ENCODE data around the gene TRMT44.

The TRMT44 gene

DNA sequence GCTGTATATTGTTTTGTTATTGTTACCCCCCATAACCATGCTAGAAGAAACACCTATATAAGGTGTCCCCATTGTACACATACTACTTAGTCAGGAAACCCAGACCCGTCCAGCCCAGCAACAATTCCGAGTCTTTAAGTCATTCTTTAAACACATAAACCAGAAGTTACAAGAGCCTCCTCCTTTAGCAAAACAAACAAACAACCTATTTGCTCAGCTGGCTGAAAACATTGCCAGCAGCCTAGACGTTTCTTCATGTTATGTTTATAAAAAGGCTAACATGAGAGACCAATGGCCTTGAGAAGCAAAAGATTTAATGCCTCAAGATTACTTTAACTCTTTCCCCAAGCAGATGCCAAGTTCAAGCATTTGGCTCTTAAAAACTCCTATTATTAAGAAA, 1.4 kb upstream of the TRMT44 start:
- H3K27ac Mint-ChIP-seq = peak overlapping the region; percentile 37
- H3K36me3 Mint-ChIP-seq (ENCODE audit: low read depth) = peaks cover 4% of the 10 kb centered on the region
- peaks cover 65% of the 10 kb centered on the region for H3K4me1 Mint-ChIP-seq (ENCODE audit: low read depth)
- H3K4me3 Mint-ChIP-seq = peak overlapping the region; percentile 56
- H3K27me3 Mint-ChIP-seq (ENCODE audit: low read depth) = no peaks in the 10 kb centered on the region
- no peaks in the 10 kb centered on the region for H3K9me3 Mint-ChIP-seq

DNA sequence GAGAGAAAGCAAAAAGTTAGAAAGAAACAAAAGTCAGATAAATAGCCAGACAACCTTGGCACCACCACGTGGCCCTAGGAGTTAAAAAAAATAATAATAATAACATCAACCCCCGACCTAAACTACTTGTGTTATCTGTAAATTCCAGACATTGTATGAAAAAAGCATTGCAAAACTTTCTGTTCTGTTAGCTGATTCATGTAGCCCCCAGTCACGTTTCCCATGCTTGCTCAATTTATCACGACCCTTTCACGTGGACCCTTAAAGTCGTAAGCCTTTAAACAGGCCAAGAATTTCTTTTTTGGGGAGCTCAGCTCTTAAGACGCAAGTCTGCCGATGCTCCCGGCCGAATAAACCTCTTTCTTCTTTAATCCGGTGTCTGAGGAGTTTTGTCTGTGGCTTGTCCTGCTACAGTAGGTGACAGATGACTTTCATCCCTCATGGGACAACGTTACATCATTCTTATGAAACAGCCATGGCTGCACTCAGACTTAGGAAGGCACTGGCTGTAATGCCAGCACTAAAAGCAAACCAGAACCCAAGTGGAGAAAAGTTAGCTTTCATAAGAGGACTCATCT, 574 bp upstream of the TRMT44 start:
- no peaks in the 10 kb centered on the region for H3K9me3 Mint-ChIP-seq
- H3K36me3 Mint-ChIP-seq (ENCODE audit: low read depth) = peaks cover 2% of the 10 kb centered on the region
- H3K27ac Mint-ChIP-seq = peak overlapping the region; percentile 96
- peak overlapping the region; percentile 90 for H3K4me3 Mint-ChIP-seq
- H3K4me1 Mint-ChIP-seq (ENCODE audit: low read depth) = peaks cover 63% of the 10 kb centered on the region
- H3K27me3 Mint-ChIP-seq (ENCODE audit: low read depth) = no peaks in the 10 kb centered on the region

DNA sequence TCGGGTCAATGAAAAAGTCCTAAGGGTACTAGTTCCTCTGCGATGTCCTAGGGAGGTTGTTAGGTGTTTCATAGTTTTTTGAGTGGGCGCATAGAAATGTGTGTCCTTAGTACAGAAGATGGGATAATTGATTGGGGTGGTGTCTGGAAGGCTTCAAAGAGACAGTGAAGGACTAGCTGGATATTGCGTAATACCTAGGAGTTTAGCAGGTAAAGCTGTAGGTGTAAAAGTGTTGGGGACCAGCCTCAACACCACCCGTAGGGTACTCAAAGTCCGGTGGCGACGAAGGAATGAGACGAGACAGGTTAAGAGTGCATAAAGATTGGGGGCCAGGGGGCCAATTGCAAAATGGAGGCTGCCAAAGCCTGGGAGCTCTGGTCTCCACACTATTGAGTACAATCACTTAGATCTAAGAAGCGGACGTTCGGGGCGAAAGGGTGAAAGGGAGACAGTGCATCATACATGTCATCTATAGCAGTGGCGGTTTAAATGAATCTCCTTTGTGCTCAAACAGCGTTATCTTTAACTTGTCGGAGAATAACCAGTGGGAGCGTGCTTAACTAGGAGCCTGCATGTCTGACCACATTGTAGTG, 1.0 kb downstream of the TRMT44 start:
- peaks cover 2% of the 10 kb centered on the region for H3K36me3 Mint-ChIP-seq (ENCODE audit: low read depth)
- H3K27ac Mint-ChIP-seq = peak overlapping the region; percentile 65
- H3K27me3 Mint-ChIP-seq (ENCODE audit: low read depth) = no peaks in the 10 kb centered on the region
- H3K4me1 Mint-ChIP-seq (ENCODE audit: low read depth) = peaks cover 56% of the 10 kb centered on the region
- H3K4me3 Mint-ChIP-seq = peak overlapping the region; percentile 85
- no peaks in the 10 kb centered on the region for H3K9me3 Mint-ChIP-seq

DNA sequence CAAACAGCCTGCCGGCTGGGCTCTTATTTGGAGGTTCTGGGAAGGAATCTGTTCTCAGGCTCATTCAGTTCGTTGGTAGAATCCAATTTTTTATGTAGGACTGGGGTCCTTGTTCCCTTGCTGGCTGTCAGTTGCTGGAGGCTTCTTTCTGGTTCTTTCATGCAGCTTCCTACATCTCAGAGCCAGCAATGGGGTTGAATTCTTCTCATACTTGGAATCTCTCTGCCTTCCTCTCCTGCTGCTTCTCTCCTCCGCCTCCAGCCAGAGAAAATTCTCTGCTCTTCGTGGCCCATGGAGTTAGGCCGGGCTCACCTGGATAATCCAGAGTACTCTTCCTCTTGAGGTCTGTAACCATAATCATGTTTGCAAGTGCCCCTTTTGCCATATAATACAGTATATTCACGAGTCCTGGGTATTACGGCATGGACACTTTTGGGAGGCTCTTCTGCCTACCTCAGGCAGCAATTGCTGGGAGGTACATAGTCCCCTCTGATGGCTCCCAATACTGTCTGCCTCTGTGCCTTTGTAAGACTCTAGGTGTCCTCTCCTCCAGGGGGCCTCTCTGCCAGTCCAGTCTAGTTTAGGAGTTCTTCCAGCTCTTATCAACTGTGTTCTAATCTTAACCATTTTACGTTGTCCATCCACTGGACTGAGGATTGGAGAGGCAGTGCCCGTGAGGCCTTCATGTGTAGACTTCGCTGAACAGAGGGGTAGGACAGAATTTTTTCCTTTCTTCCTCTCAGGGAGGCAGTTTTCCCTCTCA, 2.2 kb downstream of the TRMT44 start:
- H3K27ac Mint-ChIP-seq = peak overlapping the region; percentile 74
- peaks cover 2% of the 10 kb centered on the region for H3K36me3 Mint-ChIP-seq (ENCODE audit: low read depth)
- peaks cover 49% of the 10 kb centered on the region for H3K4me1 Mint-ChIP-seq (ENCODE audit: low read depth)
- H3K27me3 Mint-ChIP-seq (ENCODE audit: low read depth) = no peaks in the 10 kb centered on the region
- H3K4me3 Mint-ChIP-seq = peak overlapping the region; percentile 80
- H3K9me3 Mint-ChIP-seq = no peaks in the 10 kb centered on the region

DNA sequence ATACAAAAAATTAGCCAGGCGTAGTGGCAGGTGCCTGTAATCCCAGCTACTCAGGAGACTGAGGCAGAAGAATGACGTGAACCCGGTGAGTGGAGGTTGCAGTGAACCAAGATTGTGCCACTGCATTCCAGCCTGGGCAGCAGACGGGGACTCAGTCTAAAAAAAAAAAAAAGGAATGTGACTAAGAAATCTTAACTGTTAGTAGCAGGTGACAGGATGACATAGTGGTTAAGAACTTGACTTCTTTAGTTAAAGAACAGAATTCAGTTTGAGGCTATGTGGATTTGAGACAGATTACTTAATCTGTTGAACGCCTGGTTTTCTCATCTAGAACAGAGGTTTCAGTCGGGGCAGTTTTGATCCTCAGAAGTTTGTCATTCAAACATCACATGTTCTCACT, 3.2 kb downstream of the TRMT44 start:
- Mint-ChIP-seq H3K4me3 (no peak overlapping the region), H3K27ac (no peak overlapping the region), H3K9me3 (no peaks in the 10 kb centered on the region), H3K27me3 (ENCODE audit: low read depth) (no peaks in the 10 kb centered on the region), H3K36me3 (ENCODE audit: low read depth) (peaks cover 2% of the 10 kb centered on the region), H3K4me1 (ENCODE audit: low read depth) (peaks cover 47% of the 10 kb centered on the region)

DNA sequence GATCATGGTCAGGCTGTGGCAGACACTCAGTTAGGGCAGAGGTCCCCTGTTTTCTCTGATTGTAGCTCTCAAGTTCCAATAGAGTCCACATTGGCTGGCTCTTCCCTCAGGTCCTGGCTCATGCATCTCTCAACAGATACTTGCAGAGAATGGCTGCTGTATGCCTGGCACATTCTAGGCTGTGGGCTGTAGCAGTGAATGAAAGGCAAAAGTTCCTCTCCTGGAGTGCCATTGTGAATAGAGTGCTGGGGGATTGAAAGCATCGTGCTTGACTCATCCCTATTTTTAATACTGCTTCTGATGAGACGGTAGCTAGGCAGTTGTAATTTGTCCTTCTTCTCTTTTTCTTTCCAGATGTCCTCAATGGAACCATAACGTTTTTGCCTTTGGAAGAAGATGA, 5.5 kb downstream of the TRMT44 start:
- no peak overlapping the region for H3K27ac Mint-ChIP-seq
- H3K27me3 Mint-ChIP-seq (ENCODE audit: low read depth) = no peaks in the 10 kb centered on the region
- no peaks in the 10 kb centered on the region for H3K9me3 Mint-ChIP-seq
- H3K4me1 Mint-ChIP-seq (ENCODE audit: low read depth) = peaks cover 34% of the 10 kb centered on the region
- no peaks in the 10 kb centered on the region for H3K36me3 Mint-ChIP-seq (ENCODE audit: low read depth)
- H3K4me3 Mint-ChIP-seq = no peak overlapping the region

DNA sequence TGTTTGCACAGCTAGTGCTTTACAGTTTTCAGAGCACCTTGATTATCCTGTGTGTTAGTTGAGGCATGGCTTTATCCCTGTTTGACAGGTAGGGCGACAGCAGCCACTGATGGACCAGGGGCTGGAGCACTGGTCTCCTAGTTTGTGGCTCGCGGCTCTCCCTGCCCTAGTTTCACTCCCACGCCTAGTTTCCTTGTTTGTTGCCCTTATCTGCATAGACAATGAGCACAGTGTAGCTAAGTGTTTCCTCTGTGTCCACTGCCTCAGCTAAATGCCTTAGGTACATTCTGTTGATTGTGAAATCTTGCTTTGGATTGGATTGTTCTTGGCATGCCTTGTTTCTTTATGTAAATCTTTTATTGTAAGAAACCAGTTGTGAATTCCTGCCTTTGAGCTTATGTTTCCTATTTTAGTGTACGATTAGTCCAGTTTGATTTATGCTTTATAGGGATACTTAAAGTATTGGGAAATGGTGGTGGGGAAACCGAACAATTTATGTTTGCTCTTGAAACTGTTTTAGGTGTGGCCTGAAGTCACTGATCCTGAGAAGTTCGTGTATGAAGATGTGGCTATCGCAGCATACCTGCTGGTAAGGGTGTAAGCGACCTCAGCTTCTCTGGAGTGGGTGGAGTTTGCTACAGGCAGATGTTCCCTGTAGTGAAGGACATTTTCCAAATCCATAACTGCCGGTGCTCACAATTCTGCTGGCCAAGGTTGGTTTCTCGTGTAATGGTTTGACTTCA, 11.0 kb downstream of the TRMT44 start:
- Mint-ChIP-seq H3K36me3 (ENCODE audit: low read depth) (peaks cover 10% of the 10 kb centered on the region), H3K4me3 (no peak overlapping the region), H3K27ac (no peak overlapping the region), H3K9me3 (no peaks in the 10 kb centered on the region), H3K4me1 (ENCODE audit: low read depth) (no peaks in the 10 kb centered on the region), H3K27me3 (ENCODE audit: low read depth) (no peaks in the 10 kb centered on the region)

DNA sequence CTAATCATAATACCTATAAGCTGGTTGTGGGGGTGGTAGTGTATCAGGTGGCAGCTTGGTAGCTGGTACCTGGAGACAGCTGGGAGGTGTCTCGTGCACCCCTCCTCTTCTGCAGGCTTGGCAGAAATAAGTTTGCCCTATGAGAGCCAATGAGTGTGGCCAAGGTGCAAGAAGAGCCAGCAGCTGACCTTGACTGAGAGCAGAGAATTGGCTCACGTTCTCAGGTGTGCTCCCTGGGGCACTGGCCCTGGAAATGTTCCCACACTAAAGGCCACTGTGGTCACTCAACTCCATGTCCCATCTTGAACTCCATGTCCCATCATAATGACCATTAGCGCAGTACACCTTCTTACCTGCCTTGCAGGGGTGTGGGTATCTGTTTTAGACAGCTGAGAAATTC, 13.4 kb downstream of the TRMT44 start:
- peaks cover 15% of the 10 kb centered on the region for H3K36me3 Mint-ChIP-seq (ENCODE audit: low read depth)
- no peak overlapping the region for H3K4me3 Mint-ChIP-seq
- no peaks in the 10 kb centered on the region for H3K4me1 Mint-ChIP-seq (ENCODE audit: low read depth)
- H3K9me3 Mint-ChIP-seq = no peaks in the 10 kb centered on the region
- no peaks in the 10 kb centered on the region for H3K27me3 Mint-ChIP-seq (ENCODE audit: low read depth)
- no peak overlapping the region for H3K27ac Mint-ChIP-seq

DNA sequence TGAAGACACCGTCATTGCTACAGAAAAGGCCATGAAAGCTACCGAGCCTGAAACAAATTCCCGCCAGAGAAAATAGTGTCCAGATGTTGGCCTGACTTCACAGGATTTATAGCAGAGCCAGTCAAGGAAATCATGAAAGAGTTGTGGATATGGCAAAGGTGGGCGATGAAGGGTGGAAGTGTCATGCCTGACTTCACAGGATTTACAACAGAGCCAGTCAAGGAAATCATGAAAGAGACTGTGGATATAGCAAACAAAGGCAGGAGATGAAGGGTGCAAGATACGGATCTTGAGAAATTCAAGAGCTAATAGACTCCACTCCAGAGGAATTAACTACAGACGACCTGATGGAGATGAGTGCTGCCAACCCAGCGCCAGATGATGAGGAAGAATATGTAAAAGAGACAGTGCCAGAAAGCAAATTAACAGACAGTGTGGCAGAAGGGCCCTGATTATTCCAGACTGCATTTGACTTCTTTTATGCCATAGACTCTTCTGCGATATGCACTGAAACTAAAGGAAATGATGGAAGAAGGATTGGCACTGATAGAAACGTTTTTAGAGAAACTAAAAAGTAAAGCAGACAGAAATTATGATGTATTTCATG, 17.2 kb downstream of the TRMT44 start:
- Mint-ChIP-seq H3K4me3 (no peak overlapping the region), H3K27me3 (ENCODE audit: low read depth) (no peaks in the 10 kb centered on the region), H3K9me3 (no peaks in the 10 kb centered on the region), H3K27ac (no peak overlapping the region), H3K36me3 (ENCODE audit: low read depth) (peaks cover 14% of the 10 kb centered on the region), H3K4me1 (ENCODE audit: low read depth) (no peaks in the 10 kb centered on the region)

DNA sequence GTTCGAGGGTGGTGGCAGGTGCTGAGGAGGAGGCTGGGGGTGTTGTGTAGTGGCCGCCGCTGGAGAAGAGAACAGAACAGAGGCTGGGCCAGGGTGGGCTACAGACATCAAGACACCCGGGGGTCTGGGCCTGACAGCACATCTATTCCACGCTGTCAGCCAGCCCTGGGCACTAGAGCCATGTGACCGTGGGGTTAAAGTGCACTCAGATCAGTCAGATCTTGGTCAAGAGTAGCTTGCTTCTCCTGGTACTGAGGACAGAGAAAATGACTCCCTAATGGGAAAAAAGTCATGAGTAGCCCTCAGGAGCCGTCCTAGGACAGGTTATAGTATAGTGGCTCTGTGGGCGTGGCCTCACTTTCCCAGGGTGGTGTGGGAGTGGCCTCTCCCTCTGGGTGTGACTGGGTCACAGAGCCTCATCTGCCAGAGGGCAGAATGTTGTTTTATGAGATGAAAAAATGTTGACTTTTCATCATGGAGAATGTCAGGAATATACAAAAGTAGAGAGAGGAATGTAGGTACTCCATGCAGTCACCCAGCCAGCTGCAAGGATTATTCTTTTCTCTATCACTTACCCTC, 19.4 kb downstream of the TRMT44 start:
- no peak overlapping the region for H3K4me3 Mint-ChIP-seq
- no peaks in the 10 kb centered on the region for H3K9me3 Mint-ChIP-seq
- no peaks in the 10 kb centered on the region for H3K4me1 Mint-ChIP-seq (ENCODE audit: low read depth)
- H3K27ac Mint-ChIP-seq = no peak overlapping the region
- H3K27me3 Mint-ChIP-seq (ENCODE audit: low read depth) = no peaks in the 10 kb centered on the region
- H3K36me3 Mint-ChIP-seq (ENCODE audit: low read depth) = peaks cover 11% of the 10 kb centered on the region

DNA sequence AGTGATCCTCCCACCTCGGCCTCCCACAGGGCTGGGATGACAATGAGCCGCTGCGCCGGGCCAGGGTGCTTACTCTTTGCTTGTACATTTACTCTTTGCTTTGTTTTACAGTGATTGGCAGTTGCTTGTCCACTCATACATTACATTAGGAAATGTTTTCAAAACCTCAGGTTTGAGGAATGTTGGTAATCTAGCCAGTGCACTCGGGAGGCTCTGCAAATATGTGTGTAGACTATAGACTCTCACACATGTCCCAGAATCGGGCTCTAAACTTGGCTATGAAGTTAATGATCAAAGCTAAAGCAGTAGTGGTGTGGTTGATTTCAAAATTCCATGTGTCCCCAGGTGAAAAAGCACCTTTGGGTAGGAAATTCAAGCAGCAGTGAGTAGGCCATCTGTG, 20.5 kb downstream of the TRMT44 start:
- Mint-ChIP-seq H3K4me3 (no peak overlapping the region), H3K27ac (no peak overlapping the region), H3K9me3 (no peaks in the 10 kb centered on the region), H3K27me3 (ENCODE audit: low read depth) (no peaks in the 10 kb centered on the region), H3K4me1 (ENCODE audit: low read depth) (no peaks in the 10 kb centered on the region), H3K36me3 (ENCODE audit: low read depth) (peaks cover 18% of the 10 kb centered on the region)

DNA sequence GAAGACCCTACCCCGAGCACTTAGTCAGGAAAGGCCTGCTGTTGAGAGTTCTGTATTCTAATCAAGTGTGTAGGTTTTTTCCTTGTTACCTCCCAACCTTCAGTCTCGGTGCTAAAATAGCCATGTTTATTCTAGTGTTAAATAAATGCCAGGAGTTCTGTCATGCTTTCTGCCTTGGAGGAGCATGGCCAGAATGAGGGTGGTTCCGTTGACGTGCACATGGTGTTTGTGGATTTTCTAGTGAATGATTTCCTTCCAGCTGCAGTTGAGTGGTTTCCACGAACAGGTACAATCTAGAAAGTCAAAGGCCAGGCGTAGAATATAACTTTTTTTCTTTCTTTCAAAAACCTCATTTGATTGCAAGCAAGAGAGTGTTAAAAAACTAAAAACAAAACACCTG, 21.0 kb downstream of the TRMT44 start:
- H3K4me3 Mint-ChIP-seq = no peak overlapping the region
- no peaks in the 10 kb centered on the region for H3K4me1 Mint-ChIP-seq (ENCODE audit: low read depth)
- H3K27me3 Mint-ChIP-seq (ENCODE audit: low read depth) = no peaks in the 10 kb centered on the region
- H3K36me3 Mint-ChIP-seq (ENCODE audit: low read depth) = peaks cover 18% of the 10 kb centered on the region
- H3K27ac Mint-ChIP-seq = no peak overlapping the region
- H3K9me3 Mint-ChIP-seq = no peaks in the 10 kb centered on the region

DNA sequence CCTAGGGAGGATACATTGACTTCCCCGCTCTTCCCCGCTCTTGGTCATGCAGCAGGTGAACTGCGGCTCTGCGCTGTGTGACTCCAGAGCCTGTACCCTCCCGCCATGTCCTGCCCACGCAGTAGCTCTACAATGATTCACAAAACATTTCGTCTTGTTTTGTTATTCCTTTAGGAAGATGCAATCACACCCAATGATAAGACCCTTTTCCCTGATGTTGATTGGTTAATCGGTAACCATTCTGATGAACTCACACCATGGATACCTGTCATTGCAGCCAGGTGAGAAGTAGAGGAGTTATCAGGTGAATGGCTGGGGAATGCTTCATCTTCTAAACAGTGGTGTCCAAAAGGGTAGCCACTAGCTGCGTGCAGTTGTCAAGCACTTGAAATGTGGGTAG, 23.2 kb downstream of the TRMT44 start:
- no peaks in the 10 kb centered on the region for H3K27me3 Mint-ChIP-seq (ENCODE audit: low read depth)
- H3K36me3 Mint-ChIP-seq (ENCODE audit: low read depth) = peaks cover 16% of the 10 kb centered on the region
- no peaks in the 10 kb centered on the region for H3K9me3 Mint-ChIP-seq
- no peak overlapping the region for H3K4me3 Mint-ChIP-seq
- no peak overlapping the region for H3K27ac Mint-ChIP-seq
- no peaks in the 10 kb centered on the region for H3K4me1 Mint-ChIP-seq (ENCODE audit: low read depth)

DNA sequence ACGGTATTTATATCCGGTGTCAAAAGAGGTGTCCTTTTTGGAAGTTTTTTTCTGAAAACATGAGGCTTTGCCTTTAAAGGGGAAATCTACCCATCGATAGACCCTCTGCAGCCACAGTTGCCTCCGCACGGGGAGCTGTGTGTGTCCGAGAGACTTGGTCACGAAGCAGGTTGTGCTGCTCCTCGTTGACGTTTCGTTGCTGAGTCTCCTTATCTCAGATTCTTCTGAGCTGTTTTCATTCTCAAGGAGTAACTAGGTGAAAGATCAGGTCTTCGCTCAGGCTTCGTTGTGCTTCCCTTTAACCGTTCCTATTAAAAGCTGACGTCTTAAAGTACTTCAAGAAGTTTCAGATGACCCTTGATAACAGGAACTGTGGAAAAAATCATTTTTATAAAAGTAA, 23.8 kb downstream of the TRMT44 start:
- Mint-ChIP-seq H3K36me3 (ENCODE audit: low read depth) (peaks cover 18% of the 10 kb centered on the region), H3K27me3 (ENCODE audit: low read depth) (no peaks in the 10 kb centered on the region), H3K4me3 (no peak overlapping the region), H3K9me3 (no peaks in the 10 kb centered on the region), H3K27ac (no peak overlapping the region), H3K4me1 (ENCODE audit: low read depth) (no peaks in the 10 kb centered on the region)
